ENCODE data around the gene NDRG4. TPM values are rescaled to one million over a fixed set of nuclear protein-coding genes. Genes with fewer than 3 reads are reported as not detected.
A peak's percentile ranks its signal among the peaks of the same experiment; 100 is the strongest.

The NDRG4 gene
- total and polyA plus RNA-seq, 9 donors = 1.6 to 10.5 (median 3.7) TPM

GRCh38 chr16:58498341-58499091, 1.4 kb upstream of the NDRG4 start:
- TF ChIP-seq POLR2A (IDR thresholded peaks at IDR 0.05) (no peak), CTCF (IDR thresholded peaks at IDR 0.05) (no peak), EP300 (IDR thresholded peaks at IDR 0.05) (no peak)
- Histone ChIP-seq H3K4me3 (no peak overlapping the region), H3K4me1 (ENCODE audit: insufficient read depth) (peaks cover 6% of the 10 kb centered on the region), H3K27me3 (no peaks in the 10 kb centered on the region), H3K9me3 (no peaks in the 10 kb centered on the region), H3K27ac (no peak overlapping the region), H3K36me3 (no peaks in the 10 kb centered on the region)
- intact Hi-C loops (cut with DNase I) = loop anchor here in 2 of 4 donors (10.0 kb wide), 2 partner anchors 164 to 474 kb away; partner anchors contain the start of gene MMP15 (in 1 of the 2)
- 73 to 75% (median 74%) methylated on average over 9 of the region's 9 CpGs for WGBS, 3 donors
- peak in 1 of 5 donors; percentile 13 for DNase-seq

GRCh38 chr16:58499092-58499511, 841 bp upstream of the NDRG4 start:
- Histone ChIP-seq H3K27me3 (no peaks in the 10 kb centered on the region), H3K9me3 (no peaks in the 10 kb centered on the region), H3K4me1 (ENCODE audit: insufficient read depth) (peaks cover 6% of the 10 kb centered on the region), H3K36me3 (no peaks in the 10 kb centered on the region), H3K4me3 (no peak overlapping the region), H3K27ac (no peak overlapping the region)
- DNase-seq = peak in 1 of 5 donors; percentile 23
- 79 to 89% (median 81%) methylated on average over 10 of the region's 10 CpGs for WGBS, 3 donors
- intact Hi-C loops (cut with DNase I) = loop anchor here in 2 of 4 donors (10.0 kb wide), 2 partner anchors 164 to 474 kb away; partner anchors contain the start of gene MMP15 (in 1 of the 2)
- TF ChIP-seq POLR2A (IDR thresholded peaks at IDR 0.05) (no peak), EP300 (IDR thresholded peaks at IDR 0.05) (no peak), CTCF (IDR thresholded peaks at IDR 0.05) (no peak)

- TF ChIP-seq CTCF (IDR thresholded peaks at IDR 0.05) = no peak
- no peak for TF ChIP-seq POLR2A (IDR thresholded peaks at IDR 0.05)
- no peak for TF ChIP-seq EP300 (IDR thresholded peaks at IDR 0.05)
- Histone ChIP-seq H3K27ac (no peak overlapping the region), H3K4me3 (peak overlapping the region; percentile 28), H3K27me3 (no peaks in the 10 kb centered on the region), H3K4me1 (ENCODE audit: insufficient read depth) (peaks cover 6% of the 10 kb centered on the region), H3K36me3 (no peaks in the 10 kb centered on the region), H3K9me3 (no peaks in the 10 kb centered on the region)
- DNase-seq = peak in 1 of 5 donors; percentile 30
- WGBS, 3 donors = 5 to 17% (median 11%) methylated on average over 20 to 36 of the region's 36 CpGs
- intact Hi-C loops (cut with DNase I) = loop anchor here in 1 of 4 donors (10.0 kb wide), 1 partner anchor 936 kb away; no protein-coding TSS in a partner anchor
These were observed 693 bp downstream of the NDRG4 start for GRCh38 chr16:58500430-58501241.

Measured in ovary (tissue), 9 donors.